DLD1 (cell line): ENCODE measurements around the gene USP3.

ENCODE experiments used
- in situ Hi-C: cut with HindIII; loops from 2 replicates; pipeline ENCODE4 v1.10.0; 2017; ENCODE audit warnings: low sequenced_read_pairs

Gene USP3

DNA sequence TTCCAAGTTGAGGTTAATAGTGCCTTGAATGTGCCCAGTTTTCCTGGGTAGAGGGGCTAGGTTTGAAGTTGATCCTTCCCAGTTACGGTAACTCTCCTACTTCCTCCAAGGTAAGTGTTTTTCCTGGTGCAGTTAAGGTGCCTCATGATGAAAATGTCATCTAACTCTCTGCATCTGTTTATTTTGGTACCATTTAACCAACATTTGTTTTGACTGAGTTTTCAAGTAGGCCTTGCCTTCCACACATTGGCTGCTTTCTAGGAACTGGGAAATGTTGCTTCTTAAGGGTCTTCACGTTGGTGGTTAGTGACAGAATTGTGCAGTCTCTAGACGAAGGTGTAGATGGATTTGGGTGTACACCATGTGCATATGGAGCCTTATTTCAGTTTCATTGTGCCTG is 31.3 kb downstream of the USP3 start:
- in situ Hi-C loops, result no loop called here

DNA sequence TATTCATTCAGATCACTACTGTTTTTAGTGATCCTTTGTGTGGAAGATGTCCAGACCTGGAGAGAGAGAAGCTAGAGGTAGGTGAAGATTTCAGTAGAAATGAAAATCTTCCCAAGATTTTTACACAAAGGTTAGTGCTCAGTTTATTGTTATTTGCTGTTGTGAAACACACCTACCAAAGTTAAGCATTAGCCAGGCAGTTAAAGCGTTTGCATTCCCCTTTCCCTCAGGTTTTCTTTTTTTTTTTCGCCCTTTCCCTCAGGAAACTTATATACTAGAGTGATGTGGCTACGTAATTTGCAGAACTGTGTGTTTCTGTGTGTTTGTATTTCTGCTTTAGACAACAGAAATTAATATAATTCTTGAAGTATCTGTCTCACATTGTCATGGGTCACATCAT is 34.5 kb downstream of the USP3 start:
- in situ Hi-C loops, result no loop called here

DNA sequence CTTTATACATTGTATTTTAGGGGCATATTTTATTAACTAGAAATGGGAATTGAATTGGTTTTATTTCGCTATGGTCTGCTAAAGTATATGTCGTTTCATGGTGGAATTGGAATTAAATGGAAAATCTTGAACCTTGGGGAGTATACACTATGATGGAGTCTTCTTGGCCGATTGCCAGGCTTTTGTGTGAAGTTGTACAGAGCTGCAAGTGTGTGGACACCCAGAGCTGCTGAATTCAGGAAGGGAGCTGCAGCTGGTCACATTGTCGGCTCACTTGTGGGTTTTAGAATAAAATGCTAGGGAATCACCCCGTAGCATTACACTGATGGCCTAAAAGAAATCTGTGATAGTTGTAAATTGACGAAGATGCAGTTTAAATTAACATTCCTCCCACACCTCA is 35.1 kb downstream of the USP3 start:
- in situ Hi-C loops, result no loop called here

DNA sequence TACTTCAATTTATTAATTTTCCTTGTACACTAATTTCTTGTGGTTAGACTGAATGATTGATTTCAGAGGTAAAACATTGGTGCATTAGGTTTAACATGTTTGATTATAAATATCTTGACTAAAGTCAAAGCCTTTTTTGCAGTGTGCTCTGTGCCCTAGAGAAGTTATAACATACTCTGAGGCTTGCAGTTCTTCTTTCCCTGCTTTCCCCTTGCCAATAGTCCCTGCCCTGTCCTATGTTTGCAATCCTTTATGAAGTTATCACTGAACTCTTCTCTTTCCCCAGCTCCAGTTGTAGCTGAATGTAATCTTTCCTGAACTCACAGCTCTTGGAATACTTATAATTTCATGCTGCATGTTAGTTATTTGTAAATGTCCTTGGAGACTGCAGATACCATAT is 35.6 kb downstream of the USP3 start:
- in situ Hi-C loops, result no loop called here

DNA sequence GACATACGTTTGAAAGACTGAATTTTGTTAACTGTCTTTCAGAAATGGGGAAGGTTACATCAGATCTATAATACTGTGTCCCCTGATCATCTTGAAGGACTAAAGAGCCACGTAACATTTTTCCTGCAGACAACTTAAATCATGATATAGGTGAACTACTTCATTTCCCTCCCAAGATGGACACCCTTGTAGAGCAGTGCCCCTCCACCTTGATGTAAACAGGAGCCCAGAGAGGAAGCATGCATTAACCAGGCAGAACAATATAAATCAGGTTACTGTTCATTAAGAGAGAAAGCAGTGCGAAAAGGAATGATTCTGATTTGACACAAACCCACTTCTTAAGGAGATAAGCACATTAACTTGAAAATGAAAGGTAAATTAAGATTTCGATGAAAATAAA is 36.1 kb downstream of the USP3 start:
- in situ Hi-C loops, result no loop called here

DNA sequence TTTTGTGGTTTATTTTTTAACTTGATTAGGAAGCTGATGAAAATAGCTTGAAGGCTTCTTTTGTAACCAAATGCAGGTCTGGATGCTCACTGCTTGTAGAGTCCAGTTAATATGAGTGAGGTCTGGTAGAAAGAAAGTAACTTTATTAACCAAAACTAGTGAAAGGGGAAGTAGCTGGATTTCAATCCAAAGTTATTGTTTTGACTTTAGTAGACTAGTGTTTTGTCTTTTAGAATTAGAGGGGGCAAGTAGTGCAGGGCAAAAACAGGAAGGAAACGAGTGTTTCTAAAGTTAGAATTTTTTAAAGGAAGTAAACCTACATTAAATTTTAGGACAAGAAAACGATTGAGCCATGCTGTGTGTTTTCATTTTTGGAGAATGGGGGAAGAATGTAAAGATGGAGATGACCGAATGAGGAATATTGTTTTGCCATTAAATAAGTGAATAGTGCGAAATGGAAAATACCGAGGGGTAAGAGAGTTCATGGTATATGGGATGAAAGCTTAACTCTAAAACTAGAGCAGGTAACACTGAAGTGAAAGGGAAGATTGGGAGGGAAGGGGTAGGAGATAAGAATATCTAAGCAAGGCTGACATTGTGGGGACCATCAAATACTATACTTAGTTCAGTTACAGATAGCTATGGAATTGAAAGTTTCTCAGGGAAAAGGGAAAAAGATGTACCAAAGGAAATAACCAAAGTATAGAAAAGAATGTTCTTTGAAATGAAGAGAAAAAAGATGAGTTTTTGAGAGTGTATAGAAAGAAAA is 40.0 kb downstream of the USP3 start:
- in situ Hi-C loops, result no loop called here

DNA sequence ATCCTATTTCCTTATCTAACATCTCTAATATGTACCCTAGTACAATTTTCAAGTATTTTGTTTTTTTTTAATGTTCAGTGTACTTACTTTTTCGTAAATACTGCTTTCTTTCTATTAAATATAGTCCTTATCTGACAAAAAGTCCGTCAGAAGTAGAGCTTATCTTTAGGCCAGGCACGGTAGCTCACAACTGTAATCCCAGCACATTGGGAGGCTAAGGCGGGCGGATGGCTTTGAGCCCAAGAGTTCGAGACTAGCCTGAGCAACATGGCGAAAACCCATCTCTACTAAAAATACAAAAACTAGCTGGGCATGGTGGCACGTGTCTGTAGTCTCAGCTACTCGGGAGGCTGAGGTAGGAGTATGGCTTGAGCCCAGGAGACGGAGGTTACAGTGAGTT is 41.1 kb downstream of the USP3 start:
- in situ Hi-C loops, result no loop called here

DNA sequence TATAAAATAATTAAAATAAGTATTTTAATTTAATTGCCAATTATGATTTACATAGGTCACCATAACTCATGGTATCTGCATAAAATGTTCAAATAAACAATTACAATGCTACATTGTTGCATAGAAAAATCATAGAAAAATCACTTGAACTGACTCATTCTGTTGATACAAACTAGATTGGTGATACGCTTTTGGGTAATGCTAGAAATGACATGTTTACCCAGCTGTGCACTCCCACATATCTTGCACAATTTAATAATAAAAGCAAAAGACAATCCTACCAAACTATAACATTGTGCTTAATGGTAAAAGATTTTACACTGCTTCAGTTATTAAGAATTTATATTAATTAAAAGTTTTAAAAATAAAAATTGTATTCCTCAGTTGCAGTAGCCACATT is 47.0 kb downstream of the USP3 start:
- in situ Hi-C loops, result no loop called here

DNA sequence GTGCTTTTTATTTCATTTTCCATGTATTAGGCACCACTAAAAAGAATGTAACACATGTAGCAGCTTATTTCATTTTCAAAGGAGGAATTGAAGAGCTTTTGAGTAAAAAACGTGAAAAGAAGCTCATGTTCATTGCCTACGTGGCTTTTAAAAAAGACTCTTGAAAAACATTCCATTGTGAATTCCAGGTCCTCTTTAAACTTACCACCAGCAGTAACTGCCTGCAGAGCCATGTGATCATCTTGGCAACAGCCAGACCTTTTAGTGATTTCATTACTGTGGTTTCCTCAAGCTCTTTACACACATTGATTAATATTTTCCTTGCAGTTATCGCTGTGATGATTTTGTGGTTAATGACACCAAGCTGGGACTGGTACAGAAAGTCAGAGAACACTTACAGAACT is 49.0 kb downstream of the USP3 start:
- in situ Hi-C loops, result no loop called here

DNA sequence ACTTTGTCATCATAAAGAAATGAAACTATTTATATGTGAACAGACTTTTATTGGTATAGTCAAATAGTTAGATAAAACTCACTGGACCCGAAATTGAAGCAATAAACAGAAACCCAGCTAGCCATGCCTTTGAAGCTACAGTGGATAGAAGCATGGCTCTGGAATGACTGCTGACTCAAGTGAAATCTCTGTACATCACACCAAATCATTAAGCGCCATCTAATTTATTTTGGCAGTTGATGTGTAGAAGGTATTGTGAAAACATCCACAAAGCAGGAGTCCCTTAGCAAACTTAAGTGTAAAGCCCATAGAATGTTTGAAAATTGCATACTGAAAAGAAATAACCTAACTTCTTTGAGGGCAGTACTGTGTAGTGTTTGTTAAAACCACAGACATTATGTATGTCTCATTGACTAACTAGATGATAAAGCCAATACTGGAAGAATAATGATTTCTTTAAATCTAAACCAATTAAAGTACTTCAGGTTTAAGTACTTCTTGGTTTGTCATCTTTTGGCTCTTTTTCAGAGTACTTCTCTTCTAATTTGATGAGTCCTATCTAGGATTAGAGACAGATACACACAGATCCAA is 50.0 kb downstream of the USP3 start:
- in situ Hi-C loops, result no loop called here

DNA sequence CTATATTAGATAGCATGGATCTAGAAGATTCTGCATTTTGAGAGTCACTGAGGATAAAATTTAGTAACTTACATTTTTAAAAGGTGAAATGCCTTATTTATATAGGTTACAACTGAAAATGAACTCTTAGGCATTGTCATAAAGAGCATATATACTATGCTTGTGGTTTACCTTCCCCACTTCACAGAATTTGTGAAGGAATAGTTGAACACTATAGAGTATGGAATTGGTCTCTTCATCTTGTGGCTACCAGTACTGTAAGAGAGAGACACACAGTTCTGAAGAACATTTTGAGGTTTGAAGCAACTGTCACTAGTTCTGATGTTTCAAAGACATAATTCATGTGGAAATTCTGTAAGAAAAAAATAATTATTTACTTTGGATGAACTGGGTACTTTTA is 51.1 kb downstream of the USP3 start:
- in situ Hi-C loops, result no loop called here

DNA sequence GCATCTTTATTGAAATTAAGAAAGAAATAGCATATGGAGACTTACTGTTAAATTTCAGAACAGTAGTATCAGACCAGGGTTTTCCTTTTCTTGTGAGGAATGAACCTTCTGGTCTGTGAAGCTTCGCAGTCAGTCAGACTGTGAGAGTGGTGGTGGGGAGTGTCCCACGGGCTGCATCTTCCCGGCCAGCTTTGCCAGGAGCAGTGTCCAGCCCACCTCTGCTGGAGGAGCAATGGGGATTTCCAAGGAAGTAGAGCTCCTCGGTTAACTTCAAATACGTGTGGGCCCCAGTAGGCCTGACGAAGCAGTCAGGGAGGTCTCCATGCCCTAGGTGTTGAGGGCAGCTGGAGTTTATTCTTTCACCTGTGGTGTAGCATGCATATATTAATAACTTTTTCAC is 51.9 kb downstream of the USP3 start:
- in situ Hi-C loops, result no loop called here

DNA sequence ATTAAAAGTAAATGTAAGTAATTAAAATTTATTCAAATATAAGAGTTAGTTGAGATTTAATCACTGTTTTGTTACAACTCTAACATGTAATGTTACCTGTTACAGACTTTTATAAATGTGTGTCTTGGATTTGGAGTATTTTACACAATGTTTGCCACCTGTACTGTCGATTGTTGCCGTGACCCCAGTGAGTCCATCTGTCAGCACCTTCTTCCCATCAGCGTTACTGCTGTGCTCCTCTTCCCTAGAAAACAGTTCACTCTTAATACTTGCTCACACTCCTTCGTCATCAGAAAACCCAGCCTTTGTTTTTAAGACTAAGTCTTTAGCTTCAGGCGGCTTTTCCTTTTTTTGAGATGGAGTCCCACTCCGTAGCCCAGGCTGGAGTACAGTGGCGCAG is 52.3 kb downstream of the USP3 start:
- in situ Hi-C loops, result no loop called here

DNA sequence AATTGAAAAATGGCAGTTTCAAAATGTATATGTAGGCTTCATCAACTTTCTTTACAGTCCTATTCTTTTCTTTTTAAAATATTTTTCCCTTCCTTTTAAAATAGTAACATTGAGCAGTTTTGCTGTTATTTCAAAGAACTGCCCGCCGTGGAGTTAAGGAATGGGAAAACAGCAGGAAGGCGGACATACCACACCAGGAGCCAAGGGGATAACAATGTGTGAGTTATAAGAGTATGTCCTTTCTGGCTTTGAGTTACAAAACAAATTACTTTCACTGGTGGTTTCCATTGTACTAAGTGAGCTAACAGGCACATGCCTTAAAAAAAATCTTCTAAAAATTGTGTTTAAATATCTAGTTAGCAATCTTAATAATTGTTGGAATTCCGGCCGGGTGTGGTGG is 55.4 kb downstream of the USP3 start:
- in situ Hi-C loops, result no loop called here

DNA sequence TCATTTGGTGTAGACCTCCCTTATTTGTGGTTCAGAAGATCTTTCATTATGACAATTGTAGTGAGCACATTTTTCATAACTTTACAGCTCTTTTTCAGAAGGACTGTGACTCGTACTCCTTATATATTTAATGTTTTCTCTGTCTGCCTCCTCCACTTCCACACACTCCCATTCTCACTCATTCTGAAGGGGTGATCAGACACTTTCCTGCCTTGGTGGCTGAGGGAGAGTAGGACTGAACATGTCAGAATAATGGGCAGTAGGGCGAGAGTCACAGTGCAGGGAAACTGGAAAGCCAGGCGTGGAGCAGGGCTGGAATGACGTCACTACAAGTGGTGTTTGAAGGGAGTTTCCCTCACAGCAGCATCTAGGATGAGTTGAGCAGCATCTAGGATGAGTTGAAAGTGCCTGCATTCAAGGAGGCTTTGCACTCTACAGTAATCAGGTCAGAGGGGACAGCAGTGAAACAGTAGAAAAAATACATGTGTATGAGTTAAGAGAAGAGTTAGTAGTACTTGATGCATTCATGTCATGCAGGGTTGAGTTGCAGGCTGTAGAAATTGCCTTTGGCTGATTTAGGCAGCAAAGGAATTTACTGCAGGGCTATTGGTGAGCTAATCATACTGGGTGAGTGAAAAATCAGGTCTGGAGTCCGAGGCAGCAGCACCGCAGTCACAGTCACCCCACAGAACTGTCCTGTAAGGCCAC is 56.5 kb downstream of the USP3 start:
- in situ Hi-C loops, result no loop called here

DNA sequence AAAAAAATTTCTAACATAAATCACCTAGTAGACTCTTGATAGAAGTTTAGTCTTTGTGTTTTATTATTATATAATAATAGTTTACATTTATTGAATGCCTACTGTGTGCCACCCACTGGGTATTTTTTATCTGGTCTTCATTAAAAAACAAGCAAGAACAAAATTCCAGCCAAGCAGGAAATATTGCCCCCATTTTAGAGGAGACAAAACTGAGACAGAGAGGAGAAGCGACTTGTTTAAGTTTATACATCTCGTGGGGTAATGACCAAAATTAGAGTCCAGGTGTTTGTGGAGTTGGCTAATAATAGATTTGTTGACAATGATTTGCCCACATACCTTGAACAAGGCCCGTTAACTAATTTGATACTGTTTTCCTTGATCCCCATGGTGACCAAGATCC is 59.7 kb downstream of the USP3 start:
- in situ Hi-C loops, result no loop called here

DNA sequence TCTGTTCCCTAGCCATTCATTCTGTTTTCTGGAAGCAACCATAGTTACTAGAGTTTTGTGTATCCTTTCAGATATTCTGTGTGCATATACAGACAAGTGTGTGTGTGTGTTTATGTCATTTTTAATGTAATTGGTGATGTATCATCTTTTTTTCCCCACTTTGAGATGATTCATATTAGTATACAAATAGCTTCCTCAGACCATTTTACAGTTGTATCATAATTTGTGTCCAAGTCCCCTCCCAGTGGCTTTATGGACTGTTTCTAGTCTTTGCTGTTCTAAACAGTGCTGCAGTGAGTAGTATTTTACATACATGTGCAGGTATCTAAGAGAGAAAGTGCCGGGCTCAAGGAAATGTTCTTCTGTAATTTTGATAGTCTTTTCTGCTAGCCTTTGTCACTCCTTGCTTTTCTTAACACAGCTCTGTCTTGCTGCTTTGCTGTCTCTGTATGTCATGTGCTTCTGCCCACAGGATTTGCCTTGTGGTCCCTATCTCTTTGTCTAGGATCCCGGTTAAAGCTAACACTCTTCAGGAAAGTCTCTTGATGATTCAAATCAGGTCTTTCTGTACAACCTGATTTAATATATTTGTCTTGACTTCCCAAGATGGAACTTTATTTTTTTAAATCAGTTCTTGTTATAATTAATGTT is 61.3 kb downstream of the USP3 start:
- in situ Hi-C loops, result no loop called here

DNA sequence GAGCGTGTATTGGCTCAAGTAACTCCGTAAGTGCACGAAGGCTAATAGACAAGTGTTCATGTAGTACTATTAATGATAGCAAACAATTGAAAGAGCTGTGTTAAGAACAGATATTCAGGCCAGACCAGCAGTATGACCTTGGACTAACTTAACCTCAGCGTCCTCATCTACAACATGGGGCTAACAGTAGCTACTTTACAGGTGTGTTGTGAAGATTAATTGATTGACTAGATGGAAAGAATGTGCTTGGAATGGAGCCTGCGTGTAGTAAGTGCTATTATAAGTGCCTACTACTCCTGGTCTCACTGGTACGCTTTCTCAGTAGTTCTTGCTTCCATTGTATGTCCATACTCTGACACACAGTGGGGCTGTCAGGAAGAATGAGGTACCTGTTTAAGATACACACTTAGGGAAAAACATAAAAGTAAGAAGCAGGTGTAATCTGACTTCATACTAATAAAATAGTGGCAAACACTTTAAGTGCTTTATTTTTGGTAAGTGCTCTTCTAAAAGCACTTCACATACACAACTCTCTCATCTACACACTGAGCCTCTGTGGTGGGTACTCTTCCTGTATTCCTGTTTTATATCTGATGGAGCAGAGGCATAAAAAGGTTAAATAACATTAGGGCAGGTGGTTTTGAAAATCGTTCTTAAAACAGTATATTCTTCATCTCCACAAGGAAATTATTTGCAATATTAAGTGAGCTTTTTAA is 68.5 kb downstream of the USP3 start:
- in situ Hi-C loops, result no loop called here

DNA sequence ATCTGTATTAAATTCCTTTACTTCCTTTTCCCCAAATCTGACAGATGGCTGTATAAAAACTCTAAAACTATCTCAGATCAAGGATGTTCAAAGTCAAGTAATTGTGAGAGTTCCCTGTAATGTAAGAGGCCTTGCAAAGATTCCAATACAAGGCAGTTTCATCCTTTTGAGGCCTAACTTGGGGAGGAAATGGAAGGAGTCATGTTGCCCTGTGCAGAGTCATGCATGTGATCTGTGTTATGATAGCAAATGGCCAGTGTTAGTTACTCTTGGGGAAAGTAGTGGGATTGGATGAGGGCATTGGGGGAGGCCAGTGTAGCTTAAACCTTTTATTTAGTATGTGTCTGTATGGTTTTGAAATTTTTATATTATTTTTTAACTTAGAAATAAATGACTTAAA is 69.1 kb downstream of the USP3 start:
- in situ Hi-C loops, result no loop called here

DNA sequence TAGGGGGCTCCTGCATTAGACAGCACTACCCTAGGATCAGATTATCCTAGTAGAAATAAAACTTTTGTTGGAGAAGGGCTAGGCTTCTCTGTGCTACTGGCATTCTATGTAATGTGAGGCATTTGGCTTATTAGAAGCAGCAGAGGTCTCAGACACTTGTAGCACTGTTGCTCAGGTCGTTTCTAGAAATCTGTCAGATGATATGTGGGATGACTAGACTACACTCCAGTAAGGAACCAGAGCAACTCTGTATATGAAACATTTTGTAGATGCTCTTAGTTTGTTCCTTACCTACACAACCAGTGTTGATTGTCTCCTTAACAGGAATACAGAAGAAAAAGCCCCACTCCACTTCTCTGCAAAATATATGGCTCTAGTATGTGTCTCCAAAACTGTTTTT is 70.9 kb downstream of the USP3 start:
- in situ Hi-C loops, result no loop called here

DNA sequence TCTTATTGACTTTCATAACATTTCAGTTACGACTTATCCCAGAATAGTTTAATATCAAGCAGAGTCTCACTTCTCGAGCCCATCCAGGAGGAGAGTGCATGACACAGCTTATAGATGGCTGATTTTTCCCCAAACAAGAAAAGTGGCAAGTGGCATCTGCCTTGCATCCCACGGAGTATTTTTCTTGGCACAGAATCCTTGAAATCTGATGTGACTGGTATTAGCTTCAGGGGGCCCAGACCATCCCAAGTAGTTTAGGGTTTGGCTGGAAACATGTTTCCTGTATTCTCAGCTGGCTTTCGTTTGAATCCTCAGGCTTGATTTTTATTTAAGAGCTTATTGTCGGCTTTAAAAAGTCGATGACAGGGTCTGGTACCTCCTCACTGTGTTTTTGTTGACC is 72.0 kb downstream of the USP3 start:
- in situ Hi-C loops, result no loop called here
